M059J (cell line): ENCODE measurements around the gene AMMECR1. TPM values are rescaled to one million over a fixed set of nuclear protein-coding genes. Genes with fewer than 3 reads are reported as not detected.
"Not testable (repeated sequence)": the region's sequence is repeated elsewhere in the genome, so short reads cannot be mapped to it uniquely, and the experiment has no call there.

Experiments
- DNase-seq: peaks from one replicate; pipeline ENCODE4 v3.0.0-alpha.2; 2012; ENCODE audit warnings: low read depth
- total RNA-seq: library from RNA; depleted of rRNA; stranded (reverse); fragments of >200 nt; shearing (Covaris generic); gene quantifications from 2 replicates; pipeline ENCODE4 v1.2.3, GENCODE V29; 2014

The AMMECR1 gene
- total RNA-seq, 1 experiment from 2014 or later = 29.5 TPM

- peak; percentile 35 for DNase-seq
Observed at GRCh38 chrX:110258552-110258951, 59.3 kb downstream of the AMMECR1 start.

GRCh38 chrX:110257889-110258288 lies 60.0 kb downstream of the AMMECR1 start:
- peak; percentile 24 for DNase-seq

DNA sequence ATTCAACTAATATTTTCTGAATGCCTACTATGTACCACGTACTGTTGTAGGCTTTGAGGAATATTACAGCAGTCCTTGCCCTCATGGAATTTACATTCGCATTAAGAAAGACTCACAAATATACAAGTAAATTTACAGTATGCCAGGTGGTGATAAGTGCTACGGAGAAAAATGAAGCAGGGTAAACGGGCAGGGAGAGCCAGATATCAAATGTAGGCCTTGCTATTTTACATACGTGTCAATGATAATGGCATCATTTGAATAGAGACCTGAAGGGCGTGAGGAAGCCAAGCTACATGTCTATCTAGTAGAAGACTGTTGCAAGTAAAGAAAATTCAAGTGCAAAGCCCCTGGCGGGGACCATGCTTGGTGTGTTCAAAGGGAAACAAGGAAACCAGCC lies 65.2 kb downstream of the AMMECR1 start:
- no peak for DNase-seq

- no peak for DNase-seq
Observed at GRCh38 chrX:110251961-110252360, 65.9 kb downstream of the AMMECR1 start.

DNA sequence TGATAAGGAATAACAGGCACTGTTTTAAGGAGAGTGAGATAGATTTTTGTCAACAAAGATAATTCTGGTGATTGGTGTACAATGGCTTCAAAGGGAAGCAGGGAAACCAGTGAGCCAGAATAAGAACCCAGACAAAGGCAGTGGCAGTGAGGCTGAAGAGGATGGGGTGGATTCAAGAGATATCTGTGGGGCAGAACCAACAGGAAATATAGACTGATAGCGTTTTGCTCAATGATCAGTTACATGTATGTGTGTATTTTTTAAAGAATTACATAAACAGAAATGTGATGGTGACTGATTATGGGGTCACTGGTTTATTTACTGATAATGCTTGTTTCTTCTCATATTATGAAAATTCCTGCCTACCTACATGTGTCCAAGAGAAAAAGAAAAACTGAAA lies 66.4 kb downstream of the AMMECR1 start:
- no peak for DNase-seq

DNA sequence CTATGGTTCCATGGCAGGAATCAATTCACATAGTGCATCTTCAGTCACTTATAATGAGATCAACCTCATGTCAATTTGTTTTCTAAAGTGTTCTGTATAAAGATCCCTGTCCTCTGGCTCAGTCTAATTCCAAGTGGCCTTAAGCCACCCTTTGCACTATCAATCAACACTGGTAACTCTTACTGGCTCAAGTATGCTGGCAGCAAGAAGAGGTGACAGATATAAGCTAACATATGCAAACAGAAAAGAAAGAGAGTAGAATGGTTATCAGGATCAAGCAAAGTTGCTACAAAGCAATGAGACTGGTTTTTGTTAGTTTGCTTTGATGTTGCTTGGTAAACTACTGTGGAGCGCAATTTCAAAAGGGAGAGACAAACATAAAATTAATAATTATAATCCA lies 67.0 kb downstream of the AMMECR1 start:
- no peak for DNase-seq

DNA sequence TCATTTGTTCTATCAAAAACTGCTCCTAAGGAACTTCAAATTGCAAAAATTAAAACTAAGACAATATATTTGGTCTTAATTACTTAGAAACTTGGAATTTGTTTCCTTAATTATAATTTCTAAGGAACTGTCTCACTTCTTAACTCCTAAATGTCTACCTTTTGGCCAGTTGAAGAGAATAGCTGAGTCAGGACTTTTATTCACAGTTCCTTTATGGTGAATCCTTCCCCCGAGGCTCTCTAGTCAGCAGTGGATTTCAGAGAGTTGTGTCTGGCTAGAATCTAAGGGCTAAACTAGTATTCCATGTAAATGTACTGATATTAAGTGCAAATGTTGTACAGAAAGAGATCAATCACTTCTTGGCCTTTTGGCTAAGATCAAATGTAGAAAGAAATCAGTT lies 69.3 kb downstream of the AMMECR1 start:
- DNase-seq = peak; percentile 24

DNA sequence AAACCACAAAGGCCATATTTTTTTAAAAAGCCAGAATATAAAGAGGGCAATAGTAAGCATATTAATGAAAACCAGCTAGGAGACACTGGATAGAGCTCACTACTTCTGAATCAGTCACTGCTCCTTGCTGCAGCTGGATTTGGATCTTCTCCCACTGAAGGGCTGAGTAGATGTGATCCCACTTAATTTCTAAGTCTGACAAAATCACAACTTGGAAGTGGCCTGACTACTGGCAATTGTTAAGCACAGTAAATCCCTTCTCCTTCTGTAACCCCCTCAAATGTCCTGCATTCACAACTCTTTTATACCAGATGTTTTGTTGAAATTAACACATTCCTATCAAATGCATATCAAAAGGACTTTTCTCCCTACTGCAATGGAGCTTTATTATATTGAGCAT lies 72.9 kb downstream of the AMMECR1 start:
- DNase-seq = no peak

DNA sequence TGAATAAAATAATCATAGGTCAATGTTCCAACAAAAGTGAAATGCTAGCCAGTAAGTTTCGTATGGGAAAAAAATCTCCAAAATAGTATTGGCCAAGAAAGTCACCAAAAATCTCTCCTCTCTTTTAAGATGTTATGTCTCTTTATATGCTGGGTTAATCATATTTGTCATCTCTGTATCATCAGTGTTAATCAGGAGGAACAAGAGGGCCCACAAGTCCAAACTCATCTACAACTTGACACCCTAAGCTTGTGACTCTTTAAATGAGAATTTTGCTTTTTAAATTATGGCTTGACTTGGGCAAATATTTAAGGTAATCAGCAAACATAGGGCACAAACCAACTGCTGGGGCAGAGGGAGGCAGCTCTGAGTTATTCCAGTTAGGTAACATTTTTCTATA lies 75.5 kb downstream of the AMMECR1 start:
- DNase-seq = no peak

- DNase-seq = peak; percentile 61
Observed at GRCh38 chrX:110241816-110242215, 76.1 kb downstream of the AMMECR1 start.

DNA sequence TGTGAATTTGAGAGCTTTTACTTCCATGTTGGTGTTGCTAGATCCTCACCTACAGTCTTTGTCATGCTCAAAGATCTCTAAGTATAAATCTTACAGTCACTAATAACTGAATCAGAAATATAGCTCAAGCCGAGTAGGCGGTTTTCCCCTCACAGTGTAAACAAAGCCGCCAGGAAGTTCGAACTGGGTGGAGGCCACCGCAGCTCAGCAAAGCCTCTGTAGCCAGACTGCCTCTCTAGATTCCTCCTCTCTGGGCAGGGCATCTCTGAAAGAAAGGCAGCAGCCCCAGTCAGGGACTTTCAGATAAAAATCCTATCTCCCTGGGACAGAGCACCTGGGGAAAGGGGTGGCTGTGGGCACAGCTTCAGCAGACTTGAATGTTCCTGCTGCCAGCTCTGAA lies 79.6 kb downstream of the AMMECR1 start:
- DNase-seq = not testable (repeated sequence)

DNA sequence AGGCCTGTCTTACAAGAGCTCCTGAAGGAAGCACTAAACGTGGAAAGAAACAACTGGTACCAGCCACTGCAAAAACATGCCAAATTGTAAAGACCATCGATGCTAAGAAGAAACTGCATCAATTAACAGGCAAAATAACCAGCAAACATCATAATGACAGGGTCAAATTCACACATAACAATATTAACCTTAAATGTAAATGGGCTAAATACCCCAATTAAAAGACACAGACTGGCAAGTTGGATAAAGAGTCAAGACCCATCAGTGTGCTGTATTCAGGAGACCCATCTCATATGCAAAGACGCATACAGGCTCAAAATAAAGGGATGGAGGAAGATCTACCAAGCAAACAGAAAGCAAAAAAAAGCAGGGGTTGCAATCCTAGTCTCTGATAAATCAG lies 86.4 kb downstream of the AMMECR1 start:
- not testable (repeated sequence) for DNase-seq

DNA sequence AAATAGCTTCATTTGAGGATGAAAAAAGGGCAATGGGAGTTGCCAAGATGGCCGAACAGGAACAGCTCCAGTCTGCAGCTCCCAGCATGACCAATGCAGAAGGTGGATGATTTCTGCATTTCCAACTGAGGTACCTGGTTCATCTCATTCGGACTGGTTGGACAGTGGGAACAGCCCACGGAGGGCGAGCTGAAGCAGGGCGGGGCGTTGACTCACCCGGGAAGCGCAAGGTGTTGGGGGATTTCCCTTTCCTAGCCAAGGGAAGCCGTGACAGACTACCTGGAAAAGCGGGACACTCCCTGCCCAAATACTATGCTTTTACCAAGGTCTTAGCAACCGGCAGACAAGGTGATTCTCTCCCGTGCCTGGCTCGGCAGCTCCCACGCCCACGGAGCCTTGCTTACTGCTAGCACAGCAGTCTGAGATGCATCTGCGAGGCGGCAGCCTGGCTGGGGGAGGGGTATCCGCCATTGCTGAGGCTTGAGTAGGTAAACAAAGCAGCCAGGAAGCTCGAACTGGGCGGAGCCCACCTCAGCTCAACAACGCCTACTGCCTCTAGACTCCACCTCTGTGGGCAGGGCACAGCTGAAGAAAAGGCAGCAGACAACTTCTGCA lies 88.3 kb downstream of the AMMECR1 start:
- DNase-seq = not testable (repeated sequence)

GRCh38 chrX:110228453-110228852 lies 89.4 kb downstream of the AMMECR1 start:
- DNase-seq = peak; percentile 24

DNA sequence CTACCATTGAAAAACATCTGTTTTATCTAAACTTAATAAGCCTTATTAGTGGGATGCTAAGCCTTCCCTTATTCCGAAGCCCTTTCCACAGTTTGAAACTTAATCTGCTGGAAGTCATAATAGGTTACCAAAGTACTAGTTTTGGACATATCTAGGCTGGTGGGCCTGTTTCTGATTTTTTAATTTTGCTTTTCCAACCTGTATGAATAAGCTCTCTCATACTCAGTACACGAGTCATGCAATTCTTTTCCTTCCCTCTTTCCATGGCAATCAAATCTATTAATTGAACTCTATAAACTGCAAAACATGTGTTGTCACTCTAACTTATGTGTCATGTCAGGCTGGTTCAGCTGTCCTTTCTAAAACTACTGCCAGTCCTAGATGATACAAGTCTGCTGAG lies 91.0 kb downstream of the AMMECR1 start:
- DNase-seq = peak; percentile 57

GRCh38 chrX:110224926-110225617 lies 92.8 kb downstream of the AMMECR1 start:
- no peak for DNase-seq

DNA sequence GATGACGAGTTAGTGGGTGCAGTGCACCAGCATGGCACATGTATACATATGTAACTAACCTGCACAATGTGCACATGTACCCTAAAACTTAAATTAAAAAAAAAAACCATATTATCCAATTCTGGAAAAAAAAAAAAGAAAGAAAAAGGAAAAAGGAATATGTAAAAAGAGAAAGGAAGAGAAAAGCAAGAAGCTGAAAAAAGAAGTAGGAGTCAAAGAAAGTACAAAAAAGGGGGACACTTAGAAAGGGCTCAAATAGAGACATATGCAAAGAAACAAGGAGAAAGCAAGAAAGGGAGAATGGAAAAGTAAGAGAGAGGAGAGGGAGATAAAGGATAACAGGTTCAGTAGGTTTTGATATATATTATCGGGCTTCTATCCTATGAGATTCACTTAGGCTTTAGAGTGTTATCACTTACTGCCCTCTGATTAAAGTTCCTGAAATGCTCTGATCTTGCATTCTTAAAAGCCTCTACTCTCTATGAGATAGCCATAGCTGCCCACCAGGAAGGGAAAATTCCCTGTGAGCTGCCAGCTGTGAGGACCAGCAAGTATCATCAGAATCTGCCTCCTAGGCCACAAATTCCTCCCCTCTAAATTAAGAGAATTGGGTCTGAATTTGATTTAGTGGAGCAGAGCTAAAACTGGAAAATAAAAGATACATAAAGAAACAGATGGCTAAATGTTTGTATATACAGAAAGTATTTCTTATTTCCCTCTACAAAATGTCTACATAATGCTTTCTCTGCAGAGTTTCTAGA lies 95.2 kb downstream of the AMMECR1 start:
- no peak for DNase-seq

DNA sequence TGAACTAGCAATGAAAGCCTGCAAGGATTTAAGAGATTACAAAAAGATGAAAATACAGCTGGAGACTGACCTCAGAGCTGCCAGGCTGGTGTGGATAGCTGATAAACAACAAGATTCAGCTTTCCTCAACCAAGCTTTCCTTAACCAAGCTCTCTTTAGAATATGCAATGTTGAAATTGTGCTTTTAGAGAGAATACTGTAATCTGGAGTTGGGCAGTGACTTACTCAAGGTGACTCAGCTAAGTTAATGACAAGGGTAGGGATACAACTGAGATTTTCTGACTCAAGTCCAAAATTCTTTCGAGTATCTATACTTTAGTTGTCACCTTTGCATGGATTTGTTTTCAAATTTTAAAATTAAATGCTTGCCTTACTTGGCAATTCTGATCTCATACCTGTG lies 98.0 kb downstream of the AMMECR1 start:
- DNase-seq = peak; percentile 65

DNA sequence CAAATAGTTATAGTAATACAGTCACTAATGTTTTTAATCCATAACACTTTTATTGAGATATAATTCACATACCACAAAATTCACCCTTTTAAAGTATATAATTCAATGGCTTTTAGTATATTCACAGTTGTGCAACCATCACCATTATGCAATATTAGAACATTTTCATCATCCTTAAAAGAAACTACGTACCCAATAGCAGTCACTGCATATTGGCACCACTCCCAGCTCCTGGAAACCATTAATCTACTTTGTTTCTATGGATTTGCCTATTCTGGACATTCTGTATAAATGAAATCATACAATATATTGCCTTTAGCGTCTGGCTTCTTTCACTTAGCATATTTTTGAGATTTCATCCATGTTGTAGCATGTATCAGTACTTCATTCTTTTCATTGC lies 99.3 kb downstream of the AMMECR1 start:
- DNase-seq = no peak

DNA sequence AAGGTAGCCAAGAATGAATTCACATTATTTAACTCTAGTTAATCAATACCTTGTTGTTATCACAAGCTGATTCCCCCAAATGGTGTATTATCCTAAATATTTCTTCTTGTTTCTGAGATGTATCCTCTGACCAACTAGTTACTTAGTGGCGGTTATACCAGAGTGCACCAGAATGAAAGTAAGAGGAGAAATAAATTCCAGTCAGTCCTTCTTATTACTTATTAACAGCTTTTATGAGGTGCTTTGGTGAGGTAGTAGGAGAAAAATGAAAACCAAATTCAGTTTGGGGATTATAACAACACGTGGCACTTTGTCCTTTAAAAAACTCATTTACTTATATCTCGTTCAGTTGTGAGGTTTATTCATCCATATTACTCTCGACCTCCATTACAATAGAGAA lies 101.9 kb downstream of the AMMECR1 start:
- DNase-seq = no peak

DNA sequence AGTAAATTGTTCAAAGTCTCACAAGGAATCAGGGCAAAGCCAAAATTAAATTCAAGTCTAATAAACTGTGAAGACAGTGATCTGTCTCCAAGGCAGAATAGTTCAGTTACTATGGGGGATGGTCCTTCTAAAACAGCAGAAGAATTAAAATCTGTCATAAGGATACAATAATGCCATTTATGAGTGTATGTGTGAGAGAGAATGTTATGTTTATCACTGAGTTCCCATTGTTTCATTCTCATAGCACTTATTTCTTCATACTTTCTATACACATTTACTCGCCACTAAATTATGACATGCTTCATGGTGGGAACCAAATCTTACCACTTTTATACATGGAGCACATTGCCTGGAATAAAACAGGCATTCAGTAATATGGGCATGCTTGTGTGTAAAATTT lies 102.5 kb downstream of the AMMECR1 start:
- no peak for DNase-seq

GRCh38 chrX:110214684-110215083 lies 103.2 kb downstream of the AMMECR1 start:
- no peak for DNase-seq

DNA sequence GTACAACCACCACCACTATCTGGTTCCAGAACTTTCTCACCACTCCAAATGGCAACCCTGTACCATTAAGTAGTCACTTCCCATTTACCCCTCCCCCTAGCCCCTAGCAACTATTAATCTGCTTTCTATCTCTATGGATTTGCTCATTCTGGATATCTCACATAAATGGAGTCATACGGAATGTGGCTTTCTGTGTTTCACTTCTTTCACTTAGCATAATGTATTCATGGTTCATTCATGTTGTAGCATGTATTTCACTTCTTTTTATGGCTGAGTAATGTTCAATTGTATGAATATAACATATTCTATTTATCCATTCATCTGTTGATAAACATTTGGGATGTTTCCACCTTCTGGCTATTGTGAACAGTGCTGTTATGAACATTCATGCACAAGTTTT lies 104.7 kb downstream of the AMMECR1 start:
- no peak for DNase-seq
